ENCODE measurements around the gene UGDH. TPM values are rescaled to one million over a fixed set of nuclear protein-coding genes. Genes with fewer than 3 reads are reported as not detected.
"Not testable (repeated sequence)": the region's sequence is repeated elsewhere in the genome, so short reads cannot be mapped to it uniquely, and the experiment has no call there.

UGDH gene
- total RNA-seq, 1 experiment from 2014 or later, result 52.5 TPM

DNA sequence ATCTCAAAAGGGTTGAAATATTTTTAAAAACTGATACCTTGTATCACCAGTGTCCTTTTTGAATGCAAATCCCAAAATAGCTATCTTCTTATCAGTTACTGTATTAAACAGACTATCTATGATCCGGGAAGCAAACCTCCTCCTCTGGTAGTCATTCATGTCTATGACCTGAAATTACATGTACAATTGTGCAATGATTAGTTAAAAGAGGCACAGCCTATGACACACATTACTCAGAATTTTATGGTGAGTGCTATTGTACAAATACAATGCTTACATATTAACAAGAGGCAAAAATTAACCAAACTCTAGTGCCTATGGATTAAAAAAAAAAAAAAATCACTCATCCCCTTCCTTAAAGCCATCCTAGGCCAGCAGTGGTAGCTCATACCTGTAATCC lies 21.7 kb downstream of the UGDH start:
- DNase-seq (ENCODE audit: low spot score), result no peak
- no peak for TF ChIP-seq EZH2 (IDR thresholded peaks at IDR 0.05; ENCODE audit: borderline replicate concordance, low read depth, low read length, poor library complexity, severe bottlenecking)
- H3K36me3 ChIP-seq (ENCODE audit: insufficient read depth, low read length, poor library complexity, severe bottlenecking), result peaks cover 81% of the 10 kb centered on the region
- H3K27ac ChIP-seq (ENCODE audit: low read depth, low read length, poor library complexity, severe bottlenecking), result no peak overlapping the region
- BruUV-seq (replicated peaks), result no TSS peak
- no peaks in the 10 kb centered on the region for H3K9me3 ChIP-seq (ENCODE audit: low read depth, low read length, poor library complexity, severe bottlenecking)
- ChIA-PET POLR2A (ENCODE audit: low non-redundant PET) (no interaction called here), CTCF (interaction anchor here (0.6 kb wide), 1 partner anchor 1087 kb away, joined by 5 read pairs; no protein-coding TSS in a partner anchor)
- no peaks in the 10 kb centered on the region for H3K27me3 ChIP-seq (replicated peaks; ENCODE audit: insufficient read depth, low read depth, low read length, poor library complexity)
- H3K4me1 ChIP-seq (ENCODE audit: insufficient read depth, low read length, poor library complexity, severe bottlenecking), result no peaks in the 10 kb centered on the region
- no peak overlapping the region for H3K4me3 ChIP-seq (ENCODE audit: low read depth, low read length, poor library complexity, severe bottlenecking)
- intact Hi-C loops (cut with micrococcal nuclease; ENCODE audit: unreplicated experiment), result no loop called here

DNA sequence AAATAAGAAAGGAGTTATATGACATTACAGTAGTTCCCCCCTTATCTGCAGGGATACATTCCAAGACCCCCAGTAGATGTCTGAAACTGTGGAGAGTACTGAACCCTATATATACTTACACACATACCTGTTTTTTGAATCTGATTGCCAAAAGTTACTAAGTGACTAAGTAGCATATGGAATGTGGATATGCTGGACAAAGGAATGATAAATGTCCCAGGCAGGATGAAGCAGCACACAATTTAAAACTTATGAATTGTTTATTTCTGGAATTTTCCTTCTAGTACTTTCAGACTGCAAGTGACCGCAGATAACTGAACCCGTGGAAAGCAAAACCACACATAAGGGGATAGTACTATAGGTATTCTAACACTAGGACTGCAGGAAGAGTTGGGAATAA lies 22.7 kb downstream of the UGDH start:
- CTCF ChIA-PET, result no interaction called here
- H3K27ac ChIP-seq (ENCODE audit: low read depth, low read length, poor library complexity, severe bottlenecking), result no peak overlapping the region

DNA sequence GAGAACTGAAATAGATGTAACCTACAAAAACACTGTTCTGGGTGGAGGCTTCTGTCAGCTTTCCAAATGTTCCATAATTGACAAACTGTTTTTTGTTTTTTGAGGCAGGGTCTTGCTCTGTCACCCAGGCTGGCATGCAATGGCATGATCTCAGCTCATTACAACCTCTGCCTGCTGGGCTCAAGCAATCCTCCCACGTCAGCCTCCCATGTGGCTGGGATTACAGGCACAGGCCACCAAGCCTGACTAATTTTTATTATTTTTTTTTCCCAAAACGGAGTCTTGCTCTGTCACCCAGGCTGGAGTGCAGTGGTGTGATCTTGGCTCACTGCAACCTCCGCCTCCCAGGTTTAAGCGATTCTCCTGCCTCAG lies 24.6 kb downstream of the UGDH start:
- DNase-seq (ENCODE audit: low spot score); H3K27ac ChIP-seq (ENCODE audit: low read depth, low read length, poor library complexity, severe bottlenecking); H3K27me3 ChIP-seq (replicated peaks; ENCODE audit: insufficient read depth, low read depth, low read length, poor library complexity); intact Hi-C loops (cut with micrococcal nuclease; ENCODE audit: unreplicated experiment); BruUV-seq (replicated peaks); H3K9me3 ChIP-seq (ENCODE audit: low read depth, low read length, poor library complexity, severe bottlenecking); CTCF ChIA-PET; POLR2A ChIA-PET (ENCODE audit: low non-redundant PET); H3K4me3 ChIP-seq (ENCODE audit: low read depth, low read length, poor library complexity, severe bottlenecking); H3K4me1 ChIP-seq (ENCODE audit: insufficient read depth, low read length, poor library complexity, severe bottlenecking): not testable (repeated sequence)
- H3K36me3 ChIP-seq (ENCODE audit: insufficient read depth, low read length, poor library complexity, severe bottlenecking), result peaks cover 63% of the 10 kb centered on the region

More for the DNA sequence above, 22.7 kb downstream of the UGDH start:
- H3K4me1 ChIP-seq (ENCODE audit: insufficient read depth, low read length, poor library complexity, severe bottlenecking), result no peaks in the 10 kb centered on the region
- no peak overlapping the region for H3K4me3 ChIP-seq (ENCODE audit: low read depth, low read length, poor library complexity, severe bottlenecking)
- DNase-seq (ENCODE audit: low spot score), result no peak
- no peak for TF ChIP-seq EZH2 (IDR thresholded peaks at IDR 0.05; ENCODE audit: borderline replicate concordance, low read depth, low read length, poor library complexity, severe bottlenecking)
- TF ChIP-seq, protein P1, sequence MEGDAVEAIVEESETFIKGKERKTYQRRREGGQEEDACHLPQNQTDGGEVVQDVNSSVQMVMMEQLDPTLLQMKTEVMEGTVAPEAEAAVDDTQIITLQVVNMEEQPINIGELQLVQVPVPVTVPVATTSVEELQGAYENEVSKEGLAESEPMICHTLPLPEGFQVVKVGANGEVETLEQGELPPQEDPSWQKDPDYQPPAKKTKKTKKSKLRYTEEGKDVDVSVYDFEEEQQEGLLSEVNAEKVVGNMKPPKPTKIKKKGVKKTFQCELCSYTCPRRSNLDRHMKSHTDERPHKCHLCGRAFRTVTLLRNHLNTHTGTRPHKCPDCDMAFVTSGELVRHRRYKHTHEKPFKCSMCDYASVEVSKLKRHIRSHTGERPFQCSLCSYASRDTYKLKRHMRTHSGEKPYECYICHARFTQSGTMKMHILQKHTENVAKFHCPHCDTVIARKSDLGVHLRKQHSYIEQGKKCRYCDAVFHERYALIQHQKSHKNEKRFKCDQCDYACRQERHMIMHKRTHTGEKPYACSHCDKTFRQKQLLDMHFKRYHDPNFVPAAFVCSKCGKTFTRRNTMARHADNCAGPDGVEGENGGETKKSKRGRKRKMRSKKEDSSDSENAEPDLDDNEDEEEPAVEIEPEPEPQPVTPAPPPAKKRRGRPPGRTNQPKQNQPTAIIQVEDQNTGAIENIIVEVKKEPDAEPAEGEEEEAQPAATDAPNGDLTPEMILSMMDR (conservative IDR thresholded peaks at IDR 0.05; ENCODE audit: low read depth, low read length), result no peak
- H3K9me3 ChIP-seq (ENCODE audit: low read depth, low read length, poor library complexity, severe bottlenecking), result no peaks in the 10 kb centered on the region
- no TSS peak for BruUV-seq (replicated peaks)
- POLR2A ChIA-PET (ENCODE audit: low non-redundant PET), result no interaction called here
- H3K27me3 ChIP-seq (replicated peaks; ENCODE audit: insufficient read depth, low read depth, low read length, poor library complexity), result no peaks in the 10 kb centered on the region
- H3K36me3 ChIP-seq (ENCODE audit: insufficient read depth, low read length, poor library complexity, severe bottlenecking), result peaks cover 77% of the 10 kb centered on the region
- intact Hi-C loops (cut with micrococcal nuclease; ENCODE audit: unreplicated experiment), result no loop called here

DNA sequence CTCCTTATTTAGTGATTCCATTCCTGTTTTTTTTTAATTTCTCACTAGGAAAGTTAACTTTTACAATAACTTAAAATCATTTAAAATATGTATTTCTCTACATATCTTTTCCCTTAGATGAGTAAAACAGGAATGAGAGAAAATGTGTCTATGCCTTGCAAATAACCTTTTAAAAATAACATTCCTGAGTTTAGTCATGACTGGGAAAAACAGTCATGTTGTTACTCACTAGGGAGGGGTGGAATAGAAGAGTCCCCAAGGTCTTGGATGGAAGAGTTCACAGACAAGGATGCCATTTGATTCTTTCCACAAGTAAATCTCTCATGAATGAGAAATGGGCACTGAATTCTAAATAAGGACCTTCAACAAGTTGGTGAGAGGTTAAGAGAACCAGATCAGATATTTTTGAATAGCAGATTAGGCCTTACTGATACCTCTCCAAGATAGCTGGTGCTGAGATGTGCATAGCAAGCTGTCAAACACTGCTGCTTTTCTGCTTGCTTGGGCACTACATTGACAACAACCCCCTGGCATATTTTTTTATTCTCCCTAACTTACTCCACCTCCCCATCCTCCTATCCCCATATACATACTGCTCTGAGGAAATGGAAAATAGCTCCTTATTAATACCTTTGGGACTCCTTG lies 25.1 kb downstream of the UGDH start:
- Histone ChIP-seq H3K4me1 (ENCODE audit: insufficient read depth, low read length, poor library complexity, severe bottlenecking) (no peaks in the 10 kb centered on the region), H3K9me3 (ENCODE audit: low read depth, low read length, poor library complexity, severe bottlenecking) (no peaks in the 10 kb centered on the region), H3K27me3 (replicated peaks; ENCODE audit: insufficient read depth, low read depth, low read length, poor library complexity) (no peaks in the 10 kb centered on the region), H3K36me3 (ENCODE audit: insufficient read depth, low read length, poor library complexity, severe bottlenecking) (peaks cover 59% of the 10 kb centered on the region), H3K27ac (ENCODE audit: low read depth, low read length, poor library complexity, severe bottlenecking) (no peak overlapping the region), H3K4me3 (ENCODE audit: low read depth, low read length, poor library complexity, severe bottlenecking) (no peak overlapping the region)
- intact Hi-C loops (cut with micrococcal nuclease; ENCODE audit: unreplicated experiment), result no loop called here
- CTCF ChIA-PET, result no interaction called here
- DNase-seq (ENCODE audit: low spot score), result no peak
- POLR2A ChIA-PET (ENCODE audit: low non-redundant PET), result no interaction called here
- BruUV-seq (replicated peaks), result no TSS peak
- TF ChIP-seq, protein P1 (conservative IDR thresholded peaks at IDR 0.05; ENCODE audit: low read depth, low read length), result no peak
- TF ChIP-seq EZH2 (IDR thresholded peaks at IDR 0.05; ENCODE audit: borderline replicate concordance, low read depth, low read length, poor library complexity, severe bottlenecking), result no peak

Measured in A673 (cell line).